ENCODE results near the gene YLPM1.

- no peak for TF ChIP-seq CTCF (IDR thresholded peaks at IDR 0.05)
- no peak for TF ChIP-seq EZH2 (IDR thresholded peaks at IDR 0.05)
Measured at GRCh38 chr14:74855021-74855420, 91.9 kb downstream of the YLPM1 start.

All from neural progenitor cell (in vitro differentiated cells).